Parathyroid adenoma (tissue), 2 donors: ENCODE results near the gene BUB3.

ENCODE experiments used
- H2AFZ ChIP-seq: fragments of 300-600 bp; sonication (generic); one replicate; pipeline ENCODE4 v1.7.0; 2017; ENCODE audit warnings: antibody characterized with exemption, mild to moderate bottlenecking
- H3K27ac ChIP-seq: fragments of 300-600 bp; sonication (generic); one replicate; pipeline ENCODE4 v1.7.0; 2017
- H3K27me3 ChIP-seq: fragments of 300-600 bp; sonication (generic); one replicate; pipeline ENCODE4 v1.7.0; 2017; ENCODE audit warnings: low read length; ENCODE audit not compliant: control insufficient read depth, insufficient read depth
- H3K36me3 ChIP-seq: fragments of 300-600 bp; sonication (generic); one replicate; pipeline ENCODE4 v1.7.0; 2017; ENCODE audit warnings: low read length; ENCODE audit not compliant: control insufficient read depth, insufficient read depth
- H3K4me1 ChIP-seq: fragments of 300-600 bp; sonication (generic); one replicate; pipeline ENCODE4 v1.7.0; 2017; ENCODE audit warnings: control low read depth
- H3K4me2 ChIP-seq: fragments of 300-600 bp; sonication (generic); one replicate; pipeline ENCODE4 v1.7.0; 2017; ENCODE audit warnings: low read length
- H3K4me3 ChIP-seq: fragments of 300-600 bp; sonication (generic); one replicate; pipeline ENCODE4 v1.7.0; 2017; ENCODE audit warnings: low read depth, low read length
- H3K79me2 ChIP-seq: fragments of 300-600 bp; sonication (generic); one replicate; pipeline ENCODE4 v1.7.0; 2017; ENCODE audit warnings: control low read depth
- H3K9ac ChIP-seq: fragments of 300-600 bp; sonication (generic); one replicate; pipeline ENCODE4 v1.7.0; 2017; ENCODE audit warnings: mild to moderate bottlenecking
- H3K9me3 ChIP-seq: fragments of 300-600 bp; sonication (generic); one replicate; pipeline ENCODE4 v1.7.0; 2017; ENCODE audit warnings: low read length; ENCODE audit not compliant: control insufficient read depth
- CTCF ChIP-seq: fragments of 300-600 bp; sonication (generic); IDR thresholded peaks from one replicate; pipeline ENCODE4 v1.7.0; 2017; ENCODE audit warnings: antibody characterized with exemption, mild to moderate bottlenecking
- donor health status: primary hyperparathyroidism.

The BUB3 gene

DNA sequence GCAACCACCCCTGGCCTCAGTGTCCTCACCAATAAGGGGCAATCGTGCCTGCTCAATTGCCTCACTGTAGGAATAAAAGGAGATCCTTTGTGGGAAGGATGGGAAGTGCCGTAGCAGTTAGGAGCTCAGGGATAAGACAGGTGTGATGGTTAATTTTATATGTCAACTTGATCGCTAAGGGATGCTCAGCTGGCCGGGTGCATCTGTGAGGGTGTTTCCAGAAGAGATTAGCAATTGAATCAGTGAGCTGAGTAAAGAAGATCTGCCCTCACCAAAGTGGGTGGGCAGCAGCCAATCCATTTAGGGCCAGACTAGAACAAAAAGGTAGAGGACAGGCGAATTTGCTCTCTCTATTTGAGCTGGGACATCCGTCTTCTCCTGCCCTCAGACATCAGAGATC lies 46.3 kb downstream of the BUB3 start:
- H3K4me3 ChIP-seq = no peak overlapping the region
- H3K27ac ChIP-seq = no peak overlapping the region
- no peak overlapping the region for H3K9ac ChIP-seq
- H3K4me1 ChIP-seq = no peaks in the 10 kb centered on the region
- H3K36me3 ChIP-seq = no peaks in the 10 kb centered on the region
- no peak for TF ChIP-seq CTCF
- no peaks in the 10 kb centered on the region for H3K79me2 ChIP-seq
- H3K9me3 ChIP-seq = no peaks in the 10 kb centered on the region
- H3K4me2 ChIP-seq = no peak overlapping the region
- H2AFZ ChIP-seq = no peak overlapping the region
- no peaks in the 10 kb centered on the region for H3K27me3 ChIP-seq

GRCh38 chr10:123202506-123202905 lies 48.3 kb downstream of the BUB3 start:
- Histone ChIP-seq H3K4me3 (no peak overlapping the region), H3K9me3 (no peaks in the 10 kb centered on the region), H3K79me2 (no peaks in the 10 kb centered on the region), H3K4me1 (no peaks in the 10 kb centered on the region), H3K36me3 (no peaks in the 10 kb centered on the region), H3K4me2 (no peak overlapping the region), H3K9ac (no peak overlapping the region), H3K27ac (no peak overlapping the region), H2AFZ (no peak overlapping the region), H3K27me3 (no peaks in the 10 kb centered on the region)
- TF ChIP-seq CTCF = no peak

GRCh38 chr10:123203393-123204126 lies 49.4 kb downstream of the BUB3 start:
- H3K4me3 ChIP-seq = no peak overlapping the region
- no peak for TF ChIP-seq CTCF
- no peak overlapping the region for H3K27ac ChIP-seq
- H3K36me3 ChIP-seq = no peaks in the 10 kb centered on the region
- no peaks in the 10 kb centered on the region for H3K79me2 ChIP-seq
- no peak overlapping the region for H3K4me2 ChIP-seq
- H3K9me3 ChIP-seq = no peaks in the 10 kb centered on the region
- H3K4me1 ChIP-seq = no peaks in the 10 kb centered on the region
- H3K27me3 ChIP-seq = no peaks in the 10 kb centered on the region
- no peak overlapping the region for H2AFZ ChIP-seq
- H3K9ac ChIP-seq = no peak overlapping the region

DNA sequence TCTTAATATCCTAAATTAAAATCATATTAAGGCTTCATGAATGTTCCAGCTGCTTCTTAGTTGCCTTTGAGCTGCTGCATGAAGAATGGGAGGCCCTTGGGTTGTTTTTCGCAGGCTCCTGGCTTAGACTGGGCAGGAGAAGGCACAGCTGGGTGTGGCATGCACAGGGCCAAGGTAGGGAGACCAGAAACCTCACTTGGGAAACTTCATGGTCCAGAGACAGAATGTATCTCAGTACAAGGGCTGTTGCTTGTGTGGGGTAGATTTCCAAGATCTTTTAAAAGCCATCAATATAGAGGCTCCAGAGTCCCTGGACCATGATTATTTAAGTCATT lies 49.9 kb downstream of the BUB3 start:
- Histone ChIP-seq H3K4me3 (no peak overlapping the region), H3K36me3 (no peaks in the 10 kb centered on the region), H3K27ac (no peak overlapping the region), H3K4me1 (no peaks in the 10 kb centered on the region), H3K79me2 (no peaks in the 10 kb centered on the region), H3K9ac (no peak overlapping the region), H3K9me3 (no peaks in the 10 kb centered on the region), H3K27me3 (no peaks in the 10 kb centered on the region), H3K4me2 (no peak overlapping the region), H2AFZ (no peak overlapping the region)
- no peak for TF ChIP-seq CTCF

- Histone ChIP-seq H3K36me3 (no peaks in the 10 kb centered on the region), H3K9ac (no peak overlapping the region), H2AFZ (no peak overlapping the region), H3K79me2 (no peaks in the 10 kb centered on the region), H3K27ac (no peak overlapping the region), H3K4me2 (no peak overlapping the region), H3K4me3 (no peak overlapping the region), H3K27me3 (no peaks in the 10 kb centered on the region), H3K9me3 (no peaks in the 10 kb centered on the region), H3K4me1 (no peaks in the 10 kb centered on the region)
- TF ChIP-seq CTCF = no peak
Measured at GRCh38 chr10:123205041-123205440, 50.8 kb downstream of the BUB3 start.
